ENCODE measurements around the gene MRPS18B. TPM values are rescaled to one million over a fixed set of nuclear protein-coding genes. Genes with fewer than 3 reads are reported as not detected.

Gene MRPS18B
- total RNA-seq, 1 experiment from 2014 or later = 70.4 TPM

- CTCF ChIA-PET = interaction anchor here (0.5 kb wide), 1 partner anchor 28 kb away, joined by 3 read pairs; no protein-coding TSS in a partner anchor
- BruUV-seq (replicated peaks) = TSS peak; percentile 35
Measured at GRCh38 chr6:30646450-30647241, 29.0 kb downstream of the MRPS18B start, which contains the start of gene C6orf136. C6orf136 (plus strand) TSS chr6:30647133; CDS start chr6:30647232, 99 bp downstream.

GRCh38 chr6:30647242-30648116 is 29.8 kb downstream of the MRPS18B start:
- Histone ChIP-seq H3K27me3 (replicated peaks; ENCODE audit: insufficient read depth, low read depth, low read length, poor library complexity) (no peaks in the 10 kb centered on the region), H3K9me3 (ENCODE audit: low read depth, low read length, poor library complexity, severe bottlenecking) (no peaks in the 10 kb centered on the region), H3K27ac (ENCODE audit: low read depth, low read length, poor library complexity, severe bottlenecking) (peak overlapping the region; percentile 92), H3K36me3 (ENCODE audit: insufficient read depth, low read length, poor library complexity, severe bottlenecking) (peaks cover 30% of the 10 kb centered on the region), H3K4me3 (ENCODE audit: low read depth, low read length, poor library complexity, severe bottlenecking) (peak overlapping the region; percentile 99), H3K4me1 (ENCODE audit: insufficient read depth, low read length, poor library complexity, severe bottlenecking) (peaks cover 10% of the 10 kb centered on the region)
- no peak for TF ChIP-seq EZH2 (IDR thresholded peaks at IDR 0.05; ENCODE audit: borderline replicate concordance, low read depth, low read length, poor library complexity, severe bottlenecking)
- TF ChIP-seq CTCF (conservative IDR thresholded peaks at IDR 0.05; ENCODE audit: low read depth, low read length) = no peak
- peak; percentile 83 for DNase-seq (ENCODE audit: low spot score)
- no TSS peak for BruUV-seq (replicated peaks)
- POLR2A ChIA-PET (ENCODE audit: low non-redundant PET) = interaction anchor here (0.5 kb wide), 1 partner anchor 1058 kb away, joined by 8 read pairs; no protein-coding TSS in a partner anchor
- CTCF ChIA-PET = no interaction called here
- intact Hi-C loops (cut with micrococcal nuclease; ENCODE audit: unreplicated experiment) = no loop called here

More at GRCh38 chr6:30646450-30647241, 29.0 kb downstream of the MRPS18B start, which contains the start of gene C6orf136:
- peak; percentile 96 for DNase-seq (ENCODE audit: low spot score)
- Histone ChIP-seq H3K36me3 (ENCODE audit: insufficient read depth, low read length, poor library complexity, severe bottlenecking) (peaks cover 26% of the 10 kb centered on the region), H3K27me3 (replicated peaks; ENCODE audit: insufficient read depth, low read depth, low read length, poor library complexity) (no peaks in the 10 kb centered on the region), H3K9me3 (ENCODE audit: low read depth, low read length, poor library complexity, severe bottlenecking) (no peaks in the 10 kb centered on the region), H3K4me1 (ENCODE audit: insufficient read depth, low read length, poor library complexity, severe bottlenecking) (peaks cover 10% of the 10 kb centered on the region), H3K4me3 (ENCODE audit: low read depth, low read length, poor library complexity, severe bottlenecking) (peak within 1 kb of the TSS; percentile 99), H3K27ac (ENCODE audit: low read depth, low read length, poor library complexity, severe bottlenecking) (peak within 1 kb of the TSS; percentile 92)
- POLR2A ChIA-PET (ENCODE audit: low non-redundant PET) = interaction anchor here (0.5 to 0.6 kb wide), 2 partner anchors 78 to 1059 kb away, joined by 8 to 12 read pairs; no protein-coding TSS in a partner anchor
- no peak for TF ChIP-seq EZH2 (IDR thresholded peaks at IDR 0.05; ENCODE audit: borderline replicate concordance, low read depth, low read length, poor library complexity, severe bottlenecking)
- TF ChIP-seq CTCF (conservative IDR thresholded peaks at IDR 0.05; ENCODE audit: low read depth, low read length) = no peak
- intact Hi-C loops (cut with micrococcal nuclease; ENCODE audit: unreplicated experiment) = no loop called here

- CTCF ChIA-PET = no interaction called here
- Histone ChIP-seq H3K36me3 (ENCODE audit: insufficient read depth, low read length, poor library complexity, severe bottlenecking) (peaks cover 54% of the 10 kb centered on the region), H3K27me3 (replicated peaks; ENCODE audit: insufficient read depth, low read depth, low read length, poor library complexity) (no peaks in the 10 kb centered on the region), H3K27ac (ENCODE audit: low read depth, low read length, poor library complexity, severe bottlenecking) (no peak overlapping the region), H3K4me3 (ENCODE audit: low read depth, low read length, poor library complexity, severe bottlenecking) (no peak overlapping the region), H3K9me3 (ENCODE audit: low read depth, low read length, poor library complexity, severe bottlenecking) (no peaks in the 10 kb centered on the region), H3K4me1 (ENCODE audit: insufficient read depth, low read length, poor library complexity, severe bottlenecking) (peaks cover 10% of the 10 kb centered on the region)
- POLR2A ChIA-PET (ENCODE audit: low non-redundant PET) = interaction anchor here (0.7 kb wide), 1 partner anchor 255 kb away, joined by 3 read pairs; no protein-coding TSS in a partner anchor
- intact Hi-C loops (cut with micrococcal nuclease; ENCODE audit: unreplicated experiment) = no loop called here
- BruUV-seq (replicated peaks) = no TSS peak
- TF ChIP-seq EZH2 (IDR thresholded peaks at IDR 0.05; ENCODE audit: borderline replicate concordance, low read depth, low read length, poor library complexity, severe bottlenecking) = no peak
- TF ChIP-seq CTCF (conservative IDR thresholded peaks at IDR 0.05; ENCODE audit: low read depth, low read length) = no peak
- no peak for DNase-seq (ENCODE audit: low spot score)
Measured at GRCh38 chr6:30651143-30651542, 33.5 kb downstream of the MRPS18B start.

Measured in A673 (cell line).